ENCODE results near the gene PARL.
"Not testable (repeated sequence)": the region's sequence is repeated elsewhere in the genome, so short reads cannot be mapped to it uniquely, and the experiment has no call there.

PARL gene

GRCh38 chr3:183816681-183817510 lies 67.8 kb downstream of the PARL start:
- DNase-seq: no peak

GRCh38 chr3:183815951-183816475 lies 68.7 kb downstream of the PARL start:
- no peak for DNase-seq

GRCh38 chr3:183815563-183815940 lies 69.1 kb downstream of the PARL start:
- no peak for DNase-seq

DNA sequence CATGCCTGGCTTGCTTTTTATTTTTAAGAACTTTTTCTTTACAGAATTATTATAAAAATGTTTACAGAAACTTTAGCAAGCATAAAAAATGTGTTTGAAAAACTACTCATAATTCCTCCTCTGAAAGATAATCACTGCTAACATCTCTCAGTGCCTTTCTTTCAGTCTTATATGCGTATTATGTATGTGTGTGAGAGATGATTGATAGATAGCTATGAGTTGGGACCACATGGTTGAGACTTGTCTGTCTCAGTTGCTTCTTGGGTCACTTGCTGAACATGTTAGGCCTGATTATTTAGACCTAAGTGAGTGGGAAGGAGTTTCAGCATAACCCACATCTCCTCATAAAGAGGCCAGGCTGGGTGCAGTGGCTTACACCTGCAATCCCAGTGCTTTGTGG lies 70.4 kb downstream of the PARL start:
- no peak for DNase-seq

DNA sequence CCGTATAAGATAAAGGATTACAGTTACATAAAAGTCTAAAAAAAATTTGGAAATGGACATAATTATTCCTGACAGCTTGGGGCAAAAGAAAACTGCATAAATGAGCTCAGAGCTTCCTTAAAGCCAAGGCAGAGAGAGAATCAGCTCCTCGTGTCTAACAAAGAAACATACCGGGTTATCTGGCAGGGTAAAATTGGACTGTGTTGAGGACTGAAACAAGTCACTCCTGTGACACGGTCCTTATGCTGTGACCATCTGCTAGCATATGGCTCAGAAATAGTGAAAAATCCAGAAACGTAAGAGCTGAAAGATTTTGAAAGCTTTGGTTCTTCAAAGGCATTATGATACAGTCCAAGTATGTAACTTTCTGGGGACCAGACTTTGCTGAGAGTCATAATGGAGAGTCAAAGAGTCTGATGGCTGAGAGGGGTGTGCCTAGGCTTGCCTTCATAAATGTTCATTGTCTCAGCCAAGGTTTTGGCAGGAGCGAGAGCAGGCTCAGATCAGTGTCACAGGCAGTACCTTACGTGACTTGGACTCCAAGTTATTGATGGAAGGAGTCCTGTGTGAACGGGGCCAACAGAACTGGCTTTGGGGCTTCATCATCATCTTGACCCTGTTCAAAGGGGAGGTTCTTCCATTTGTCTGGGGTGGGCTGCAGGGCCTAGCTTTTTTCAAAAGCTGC lies 71.8 kb downstream of the PARL start:
- no peak for DNase-seq

GRCh38 chr3:183811638-183812037 lies 73.0 kb downstream of the PARL start:
- no peak for DNase-seq

DNA sequence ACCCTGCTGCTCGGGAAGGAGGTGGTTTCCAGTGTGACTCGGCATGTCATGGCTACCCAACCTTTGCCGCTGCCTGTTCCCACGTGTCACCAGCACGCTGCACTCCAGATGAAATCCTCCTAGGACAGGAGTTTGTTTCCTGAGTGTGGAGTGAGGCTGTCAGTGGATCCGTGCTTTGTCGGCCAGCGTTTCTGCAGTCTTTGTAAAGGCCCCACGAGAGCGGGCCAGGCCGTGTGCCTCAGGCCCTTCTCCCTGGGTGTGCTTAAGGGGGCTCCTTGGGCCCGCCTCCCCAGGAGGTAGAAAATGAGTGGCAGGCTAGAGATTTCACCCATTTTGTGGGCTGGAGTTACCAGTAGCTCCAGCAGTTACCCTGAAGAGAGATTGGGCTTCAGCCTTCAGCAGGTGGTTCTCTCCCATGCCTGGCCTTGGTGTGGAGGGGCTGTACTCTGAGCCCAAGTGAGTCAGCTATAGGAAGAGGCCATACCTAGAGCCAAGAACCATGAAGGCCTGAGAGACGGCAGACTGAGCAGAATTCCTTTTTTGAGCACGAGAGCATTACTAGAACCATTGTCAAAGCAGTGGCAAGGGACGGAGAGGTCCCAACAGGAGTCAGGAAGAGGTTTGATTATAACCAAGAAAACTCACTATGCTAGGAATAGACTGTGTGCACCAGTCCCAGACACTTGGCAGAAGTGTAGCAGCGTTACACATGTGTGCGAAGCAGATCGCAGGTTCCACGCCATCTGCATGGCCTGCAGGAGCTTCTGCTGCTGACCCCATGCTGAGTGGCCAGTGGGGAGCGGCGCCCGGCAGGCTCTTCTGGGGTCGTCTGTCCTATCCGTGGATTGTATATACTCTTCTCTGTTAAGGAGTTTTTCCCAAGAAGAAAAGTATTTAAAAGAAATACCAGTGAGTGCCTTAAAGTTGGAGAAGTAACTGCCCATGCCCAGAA lies 73.8 kb downstream of the PARL start:
- DNase-seq: no peak

DNA sequence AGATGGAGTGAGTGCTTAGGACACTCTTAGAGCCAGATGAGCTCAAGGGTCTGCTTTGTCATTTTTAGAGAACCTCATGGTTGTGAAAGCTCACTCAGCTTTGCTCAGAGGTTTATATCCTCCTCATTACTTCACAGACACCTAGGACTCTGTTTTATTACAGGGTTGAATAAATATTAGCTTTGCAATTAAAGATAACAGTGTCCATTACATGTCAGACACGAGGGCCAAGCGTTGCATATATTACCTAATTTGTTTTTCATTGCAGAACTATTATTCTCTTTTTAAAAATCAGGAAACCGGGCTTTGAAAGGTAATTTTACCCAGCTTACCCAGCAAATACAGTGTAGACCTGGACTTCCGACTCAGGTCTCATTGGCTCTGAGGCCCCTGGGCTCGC lies 75.4 kb downstream of the PARL start:
- no peak for DNase-seq

- no peak for DNase-seq
These were observed 76.3 kb downstream of the PARL start for GRCh38 chr3:183808355-183808754.

GRCh38 chr3:183807881-183808280 lies 76.8 kb downstream of the PARL start:
- DNase-seq: no peak

DNA sequence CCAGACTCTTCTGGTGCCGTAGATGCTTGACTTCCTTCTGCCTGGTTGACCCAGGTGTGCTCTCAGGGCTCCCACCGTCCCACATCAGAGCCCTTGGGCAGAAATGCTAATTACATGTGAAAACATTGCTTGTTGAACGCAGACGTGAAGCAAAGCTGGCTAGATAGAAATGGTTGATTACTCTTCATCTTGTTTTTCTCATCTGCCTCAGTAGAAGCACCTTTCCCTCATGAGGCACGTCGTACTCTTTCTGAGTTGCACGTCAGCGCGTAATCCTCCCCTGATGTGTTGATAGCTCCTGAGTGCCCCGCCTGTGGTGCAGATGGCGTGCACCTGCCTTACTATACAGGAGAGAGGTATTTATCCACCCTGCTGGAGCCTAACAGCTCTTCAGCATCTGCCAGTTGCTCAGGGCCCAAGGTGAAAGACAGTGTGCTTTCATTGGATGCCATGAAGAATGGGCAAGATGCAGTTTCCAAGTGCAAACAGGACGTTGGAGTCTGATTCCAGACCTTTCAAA lies 77.4 kb downstream of the PARL start:
- no peak for DNase-seq

DNA sequence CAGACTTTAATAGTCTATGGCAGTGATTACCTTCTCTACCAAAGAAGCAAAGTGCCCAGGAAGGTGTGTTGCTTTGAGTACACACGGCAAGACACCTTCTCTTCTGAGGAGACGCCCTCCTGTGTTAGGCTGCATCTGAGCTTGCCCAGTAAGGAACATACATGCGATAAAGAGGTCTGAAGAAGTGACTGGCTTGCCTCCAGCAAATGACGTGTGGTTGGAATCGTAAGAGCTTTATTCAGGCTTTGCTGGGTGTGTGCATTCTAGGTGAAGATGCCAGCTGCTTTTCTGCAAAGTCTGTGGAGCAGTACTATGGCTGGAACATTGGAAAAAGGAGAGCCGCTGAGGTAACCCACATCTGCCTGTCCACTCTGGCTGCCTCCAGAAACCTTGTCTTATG lies 81.7 kb downstream of the PARL start:
- DNase-seq: no peak

- no peak for DNase-seq
These were observed 83.1 kb downstream of the PARL start for GRCh38 chr3:183801601-183802000.

- no peak for DNase-seq
These were observed 84.3 kb downstream of the PARL start for GRCh38 chr3:183800243-183800863.

DNA sequence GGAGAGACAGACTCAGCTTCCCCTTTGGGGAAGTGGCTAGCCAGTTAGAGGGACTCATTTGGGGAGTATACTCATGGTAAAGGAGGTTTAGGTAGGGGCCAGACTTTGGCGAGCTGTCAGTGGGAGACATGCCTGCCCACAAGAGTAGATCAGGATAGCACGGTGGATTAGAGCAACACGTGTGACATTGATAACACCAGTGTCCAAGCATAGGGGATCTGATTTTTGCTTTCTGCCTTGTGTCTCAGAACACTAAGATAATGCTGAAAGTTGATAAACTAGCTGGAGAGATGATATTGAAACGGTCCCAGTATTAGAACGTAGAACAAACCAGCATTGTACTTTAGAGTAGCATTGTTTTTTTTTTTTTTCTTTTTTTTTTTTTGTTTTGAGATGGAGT lies 85.2 kb downstream of the PARL start:
- no peak for DNase-seq

DNA sequence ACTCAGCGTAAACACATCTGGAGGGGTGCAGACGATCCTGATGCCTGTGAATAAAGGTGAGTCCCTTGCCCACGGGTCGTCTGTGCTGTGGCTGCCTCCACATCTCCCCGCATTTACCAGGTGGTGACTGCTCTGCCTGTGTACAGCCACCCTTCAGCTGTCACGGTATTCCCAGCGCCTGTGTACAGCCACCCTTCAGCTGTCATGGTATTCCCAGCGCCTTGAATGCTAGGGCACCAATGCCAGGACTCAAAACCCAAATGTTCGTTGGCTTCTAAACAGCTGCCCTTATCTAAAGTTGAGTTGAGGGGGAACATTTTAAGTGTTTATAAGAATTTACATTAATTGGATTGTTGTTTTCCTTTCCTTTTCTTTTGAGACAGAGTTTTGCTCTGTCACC lies 86.7 kb downstream of the PARL start:
- no peak for DNase-seq

DNA sequence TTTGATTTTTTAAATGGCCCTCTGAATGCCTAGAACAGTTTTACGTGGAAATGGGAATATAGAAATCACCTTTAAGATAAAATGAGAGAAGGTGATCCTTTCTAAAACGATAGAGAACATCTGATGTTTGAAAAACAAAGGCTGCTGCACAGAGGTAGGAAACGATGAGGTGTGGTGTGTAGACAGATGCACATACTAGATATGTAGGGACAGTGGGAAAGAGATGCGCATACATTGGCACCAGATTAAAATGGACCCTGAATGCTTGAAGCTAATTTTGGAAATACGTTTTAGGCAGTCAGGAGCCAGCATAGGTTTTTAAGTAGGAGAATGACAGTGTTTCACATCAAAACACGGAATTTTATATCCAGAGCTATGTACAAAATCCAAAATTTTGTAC lies 88.3 kb downstream of the PARL start:
- DNase-seq: no peak

DNA sequence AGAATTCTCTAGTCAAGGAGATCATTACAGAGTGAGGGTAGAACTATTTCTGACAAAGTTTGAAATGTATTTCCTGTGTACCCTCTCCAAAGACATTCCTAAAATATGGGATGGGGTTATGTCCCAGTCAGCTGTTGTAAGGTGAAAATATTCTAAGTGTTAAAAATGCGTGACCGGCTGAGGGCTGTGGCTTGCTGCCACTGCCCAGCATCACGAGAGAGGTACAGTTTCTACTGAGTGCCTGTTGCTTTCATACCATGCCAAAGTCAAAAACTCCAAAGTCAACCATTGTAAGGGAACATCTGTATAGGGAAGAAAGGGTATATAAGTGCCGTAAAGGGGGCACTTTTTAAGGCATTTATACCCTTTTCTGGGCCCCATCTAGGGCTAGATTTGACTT lies 90.2 kb downstream of the PARL start:
- no peak for DNase-seq

DNA sequence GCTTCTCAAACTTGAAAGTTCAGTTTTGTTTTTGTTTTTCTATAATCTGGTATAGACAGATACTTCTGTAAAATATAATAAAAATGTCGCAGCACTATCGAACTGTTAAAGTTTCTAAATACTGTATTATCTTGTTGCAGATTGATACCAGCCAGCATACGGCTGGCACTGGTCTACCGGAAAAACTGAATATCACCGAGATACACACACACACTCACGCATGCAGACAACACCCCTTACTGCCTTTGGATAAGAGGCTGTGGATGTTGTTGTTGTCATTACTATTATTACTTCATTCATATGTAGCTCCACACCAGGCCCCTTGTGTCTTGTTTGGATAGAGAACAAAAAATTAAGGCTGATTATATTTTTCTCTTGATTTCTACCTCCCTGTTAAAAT lies 91.7 kb downstream of the PARL start:
- DNase-seq: no peak

GRCh38 chr3:183790700-183791099 lies 94.0 kb downstream of the PARL start:
- no peak for DNase-seq

DNA sequence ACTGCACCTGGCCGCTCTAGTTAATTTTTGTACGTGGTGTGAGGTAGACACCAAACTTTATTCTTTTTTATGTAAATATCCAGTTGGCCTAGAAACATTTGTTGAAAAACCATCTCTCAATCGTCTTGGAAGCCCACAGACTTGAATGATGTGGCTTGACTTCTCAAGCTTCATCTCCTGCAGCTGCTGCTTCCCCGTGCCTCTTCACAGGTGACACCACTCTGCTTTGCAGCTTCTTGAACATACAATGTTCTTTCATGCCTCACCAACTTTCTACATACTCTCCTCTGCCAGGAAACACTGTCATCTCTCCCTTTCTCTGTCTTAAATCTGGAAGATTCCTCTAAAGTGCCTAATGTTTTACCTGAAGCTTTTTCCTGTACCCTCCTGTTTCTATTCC lies 94.9 kb downstream of the PARL start:
- DNase-seq: no peak

GRCh38 chr3:183784503-183784902 lies 100.2 kb downstream of the PARL start:
- not testable (repeated sequence) for DNase-seq
